B cell (primary cell): ENCODE results near the gene RAB22A. TPM values are rescaled to one million over a fixed set of nuclear protein-coding genes. Genes with fewer than 3 reads are reported as not detected.
"Not testable (repeated sequence)": the region's sequence is repeated elsewhere in the genome, so short reads cannot be mapped to it uniquely, and the experiment has no call there.

Experiments
- ATAC-seq: fragments of 200-7000 bp; cut with Tn5 transposase; one replicate; pipeline ENCODE4 v1.10.0; 2021; ENCODE audit warnings: low read depth, mild to moderate bottlenecking, moderate number of reproducible peaks, moderate library complexity
- CTCF ChIA-PET: fragments of 350-600 bp; sonication (Branson Sonifier 250); formaldehyde crosslinking; loops from one replicate; lab custom pipeline; 2021; ENCODE audit warnings: antibody characterized with exemption, inconsistent platforms; lab: Charles Lee
- POLR2A ChIA-PET: fragments of 350-600 bp; sonication (Branson Sonifier 250); formaldehyde crosslinking; loops from one replicate; lab custom pipeline; 2021; ENCODE audit warnings: antibody characterized with exemption; lab: Charles Lee
- DNase-seq: peaks from one replicate; pipeline ENCODE4 v3.0.0; 2013
- H2AFZ ChIP-seq: 2 replicates; pipeline ENCODE4 v1.6.1; 2012; ENCODE audit warnings: mild to moderate bottlenecking, low read depth, low read length; ENCODE audit not compliant: insufficient read depth, poor library complexity, severe bottlenecking
- H3K27ac ChIP-seq, 2 donors: 1 replicate in 1 of 2; 2 replicates in 1 of 2; pipeline ENCODE4 v1.5.1; 2012 to 2013; ENCODE audit warnings: low read length in 2 of 2, mild to moderate bottlenecking in 2 of 2, moderate library complexity in 1 of 2
- H3K27me3 ChIP-seq, 4 experiments: fragments of 200-600 bp in 1 of 4; sonication (generic) in 1 of 4; replicated peaks in 1 of 4; 1 replicate in 2 of 4; 2 replicates in 2 of 4; pipeline versions ENCODE4 v1.6.1 to v1.7.0; 2013 to 2016; ENCODE audit warnings: low read length in 3 of 4, mild to moderate bottlenecking in 2 of 4, mixed read lengths in 1 of 4, moderate library complexity in 1 of 4; ENCODE audit not compliant: insufficient read depth in 4 of 4, control insufficient read depth in 3 of 4; ENCODE audit errors: control extremely low read depth in 1 of 4
- H3K36me3 ChIP-seq, 2 experiments: replicated peaks in 1 of 2; 1 replicate in 1 of 2; 2 replicates in 1 of 2; pipeline versions ENCODE4 v1.6.1 to v1.7.1; 2013; ENCODE audit warnings: low read length in 1 of 2; ENCODE audit not compliant: insufficient read depth in 2 of 2, control insufficient read depth in 1 of 2; ENCODE audit errors: control extremely low read depth in 1 of 2, extremely low read depth in 1 of 2
- H3K4me1 ChIP-seq, 2 donors: fragments of 200-600 bp in 1 of 2; sonication (generic) in 1 of 2; 1 replicate in 1 of 2; 2 replicates in 1 of 2; pipeline versions ENCODE4 v1.5.1 to v1.6.1; 2013 to 2017; ENCODE audit warnings: low read length in 2 of 2; ENCODE audit not compliant: control insufficient read depth in 2 of 2, insufficient read depth in 2 of 2
- H3K4me2 ChIP-seq: replicated peaks from 2 replicates; pipeline ENCODE3; 2012; ENCODE audit warnings: mild to moderate bottlenecking, low read depth, low read length; ENCODE audit not compliant: poor library complexity, severe bottlenecking
- H3K4me3 ChIP-seq, 5 experiments: fragments of 200-600 bp in 1 of 5; sonication (generic) in 1 of 5; 1 replicate in 3 of 5; 2 replicates in 2 of 5; pipeline versions ENCODE4 v1.5.1 to v1.7.0; 2011 to 2016; ENCODE audit warnings: low read length in 4 of 5, mild to moderate bottlenecking in 4 of 5, low read depth in 2 of 5, control low read depth in 1 of 5, moderate library complexity in 1 of 5; ENCODE audit not compliant: insufficient read depth in 1 of 5; ENCODE audit errors: control extremely low read depth in 1 of 5, extremely low read depth in 1 of 5
- H3K79me2 ChIP-seq: fragments of 200-600 bp; sonication (generic); one replicate; pipeline ENCODE4 v1.6.0; 2016; ENCODE audit warnings: low read length; ENCODE audit not compliant: control insufficient read depth, insufficient read depth
- H3K9ac ChIP-seq: fragments of 200-600 bp; sonication (generic); 2 replicates; pipeline ENCODE4 v1.6.1; 2017; ENCODE audit warnings: mild to moderate bottlenecking, low read length, moderate library complexity
- H3K9me3 ChIP-seq, 3 donors: one replicate each; pipeline versions ENCODE4 v1.6.1 to v1.7.1; 2013; ENCODE audit warnings: low read length in 2 of 3; ENCODE audit not compliant: control insufficient read depth in 2 of 3, insufficient read depth in 1 of 3; ENCODE audit errors: control extremely low read depth in 1 of 3
- H4K20me1 ChIP-seq: 2 replicates; pipeline ENCODE4 v1.6.0; 2012; ENCODE audit warnings: mild to moderate bottlenecking, low read length; ENCODE audit not compliant: insufficient read depth, control insufficient read depth, poor library complexity, severe bottlenecking
- H3K27ac Mint-ChIP-seq: one replicate; pipeline ENCODE4 v1.8.0; 2021; ENCODE audit warnings: mixed read lengths
- H3K27me3 Mint-ChIP-seq: one replicate; pipeline ENCODE4 v1.8.0; 2021; ENCODE audit warnings: mixed read lengths
- H3K4me1 Mint-ChIP-seq: one replicate; pipeline ENCODE4 v1.8.0; 2021; ENCODE audit warnings: mixed read lengths
- H3K4me3 Mint-ChIP-seq: one replicate; pipeline ENCODE4 v1.8.0; 2021; ENCODE audit warnings: mixed read lengths
- H3K9me3 Mint-ChIP-seq: one replicate; pipeline ENCODE4 v1.8.0; 2022; ENCODE audit warnings: mixed read lengths; ENCODE audit not compliant: insufficient read depth
- EZH2 ChIP-seq: IDR thresholded peaks from 2 replicates; pipeline ENCODE4 v1.6.1; 2012; ENCODE audit warnings: borderline replicate concordance, low read depth, mild to moderate bottlenecking, moderate library complexity, low read length; ENCODE audit not compliant: insufficient read depth, poor library complexity, severe bottlenecking
- WGBS: methylation state at CpG from one replicate; pipeline ENCODE4 v1.1.5; 2013; ENCODE audit warnings: missing lambda C conversion rate; ENCODE audit not compliant: insufficient coverage; 5-methylcytosine and 5-hydroxymethylcytosine counted together
- intact Hi-C: fragments of 100-400 bp; cut with micrococcal nuclease; formaldehyde crosslinking; loops from one replicate; pipeline ENCODE4 v1.10.0; 2022
- polyA plus RNA-seq: library from polyadenylated mRNA; depleted of rRNA; stranded (reverse); fragments of >200 nt; gene quantifications from 2 replicates; pipeline ENCODE4 v1.2.3, GENCODE V29; 2012
- total RNA-seq, 2 donors: library from RNA; stranded (reverse); fragments of 120-200 nt in 1 of 2; gene quantifications; 1 replicate in 1 of 2; 2 replicates in 1 of 2; pipeline versions ENCODE4 v1.2.3 to v1.2.4, GENCODE V29; 2013 to 2022
- TF ChIP-seq, protein P1 (sequence below): fragments of 200-600 bp; IDR thresholded peaks from one replicate; pipeline ENCODE4 v1.8.0; 2022; ENCODE audit warnings: antibody characterized with exemption, mild to moderate bottlenecking

RAB22A gene
- total and polyA plus RNA-seq, 2 donors (not counting 1 experiment from before 2014, with no cell fraction given): 7.5 to 21.1 TPM

DNA sequence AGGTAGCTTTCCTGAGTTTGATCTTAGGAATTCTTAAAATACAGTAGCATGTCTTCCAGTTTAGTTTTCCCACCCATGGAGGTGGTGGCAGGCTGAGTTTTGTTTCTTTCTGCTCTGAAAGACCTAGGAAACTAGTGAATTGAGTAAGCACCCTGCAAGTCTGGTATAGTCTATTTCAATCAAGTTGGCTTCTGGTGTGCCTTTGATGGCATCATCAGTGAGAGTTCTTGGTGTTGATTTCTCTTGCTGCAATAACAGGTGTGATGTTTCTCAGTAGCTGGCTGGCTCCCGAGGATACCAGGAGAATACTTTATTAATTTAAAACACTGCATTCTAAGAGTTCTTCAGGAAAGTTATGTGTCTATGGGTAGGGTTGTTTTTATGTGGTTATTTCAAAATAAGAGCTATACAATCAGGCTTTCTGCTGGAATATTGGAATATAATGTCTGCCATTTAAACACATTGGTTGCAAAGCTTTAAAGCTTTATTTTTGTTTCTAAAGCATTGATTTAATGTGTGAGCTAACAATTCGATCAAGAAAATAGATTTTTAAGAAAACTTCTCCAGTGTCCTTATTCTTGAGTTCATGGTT is 98.5 kb downstream of the RAB22A start:
- no peak for TF ChIP-seq EZH2
- Histone ChIP-seq H3K79me2 (peaks cover 96% of the 10 kb centered on the region), H3K4me1 (peaks cover 18 to 20% of the 10 kb centered on the region in 2 donors), H3K27ac (peak overlapping the region in 1 of 2 donors; percentile 17), H3K4me3 (no peak overlapping the region), H3K9me3 (no peaks in the 10 kb centered on the region), H4K20me1 (peaks cover 74% of the 10 kb centered on the region), H3K36me3 (peaks cover 0 to 3% of the 10 kb centered on the region in 2 experiments), H3K27me3 (no peaks in the 10 kb centered on the region), H3K9ac (no peak overlapping the region), H2AFZ (no peak overlapping the region), H3K4me2 (peak overlapping the region; percentile 19)
- no peak for DNase-seq
- CTCF ChIA-PET: interaction anchor here (1.8 kb wide), 1 partner anchor 19 kb away, joined by 4 read pairs; the partner anchor contains the start of gene VAPB
- POLR2A ChIA-PET: interaction anchor here (0.8 kb wide), 2 partner anchors 13 to 19 kb away, joined by 3 read pairs; partner anchors contain the start of gene VAPB
- H3K4me1 Mint-ChIP-seq: peaks cover 38% of the 10 kb centered on the region
- no peak for ATAC-seq
- intact Hi-C loops: no loop called here
- no CpG with 5 or more reads among the region's 2 CpGs for WGBS
- no peaks in the 10 kb centered on the region for H3K27me3 Mint-ChIP-seq
- H3K27ac Mint-ChIP-seq: no peak overlapping the region
- no peaks in the 10 kb centered on the region for H3K9me3 Mint-ChIP-seq
- H3K4me3 Mint-ChIP-seq: peak overlapping the region; percentile 52

DNA sequence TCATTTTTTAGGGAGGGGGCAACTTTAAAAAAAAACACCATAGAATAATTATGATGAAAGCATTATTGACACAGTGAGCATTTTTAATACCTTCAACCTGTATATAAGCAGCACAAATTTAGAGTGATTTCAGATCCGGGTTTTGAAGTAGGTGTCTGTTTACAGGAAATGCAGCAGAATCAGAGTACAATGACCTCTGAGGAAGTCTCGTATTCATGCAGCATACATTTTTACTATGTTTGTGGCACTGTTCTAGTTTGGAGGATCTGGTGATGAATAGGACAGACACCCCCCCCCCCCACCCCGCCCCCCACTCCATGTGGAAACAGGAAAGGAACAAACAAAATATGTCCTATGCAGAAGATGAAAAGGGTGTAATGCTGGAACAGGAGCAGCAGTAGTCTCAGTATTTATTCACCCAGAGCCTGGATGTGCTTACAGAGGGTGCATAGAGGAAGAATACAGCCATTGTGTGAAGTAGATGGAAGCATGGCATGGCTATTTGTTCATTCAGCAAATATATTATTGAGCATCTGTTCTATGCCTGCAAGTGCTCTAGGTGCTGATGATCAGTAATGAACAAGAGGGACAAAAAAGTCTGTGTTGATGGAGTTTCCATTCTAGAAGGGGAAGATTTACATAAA is 99.2 kb downstream of the RAB22A start:
- Mint-ChIP-seq H3K4me3 (peak overlapping the region; percentile 5), H3K27ac (no peak overlapping the region), H3K27me3 (no peaks in the 10 kb centered on the region), H3K4me1 (peaks cover 38% of the 10 kb centered on the region), H3K9me3 (no peaks in the 10 kb centered on the region)
- intact Hi-C loops: no loop called here
- Histone ChIP-seq H3K27me3 (no peaks in the 10 kb centered on the region), H3K4me2 (peak overlapping the region; percentile 0), H4K20me1 (peaks cover 68% of the 10 kb centered on the region), H3K79me2 (peaks cover 89% of the 10 kb centered on the region), H3K9me3 (no peaks in the 10 kb centered on the region), H3K4me3 (no peak overlapping the region), H2AFZ (no peak overlapping the region), H3K27ac (peak overlapping the region in 1 of 2 donors; percentile 17), H3K36me3 (peaks cover 0 to 1% of the 10 kb centered on the region in 2 experiments), H3K9ac (no peak overlapping the region), H3K4me1 (peaks cover 13% of the 10 kb centered on the region in 2 donors)
- no peak for TF ChIP-seq EZH2
- TF ChIP-seq, protein P1, sequence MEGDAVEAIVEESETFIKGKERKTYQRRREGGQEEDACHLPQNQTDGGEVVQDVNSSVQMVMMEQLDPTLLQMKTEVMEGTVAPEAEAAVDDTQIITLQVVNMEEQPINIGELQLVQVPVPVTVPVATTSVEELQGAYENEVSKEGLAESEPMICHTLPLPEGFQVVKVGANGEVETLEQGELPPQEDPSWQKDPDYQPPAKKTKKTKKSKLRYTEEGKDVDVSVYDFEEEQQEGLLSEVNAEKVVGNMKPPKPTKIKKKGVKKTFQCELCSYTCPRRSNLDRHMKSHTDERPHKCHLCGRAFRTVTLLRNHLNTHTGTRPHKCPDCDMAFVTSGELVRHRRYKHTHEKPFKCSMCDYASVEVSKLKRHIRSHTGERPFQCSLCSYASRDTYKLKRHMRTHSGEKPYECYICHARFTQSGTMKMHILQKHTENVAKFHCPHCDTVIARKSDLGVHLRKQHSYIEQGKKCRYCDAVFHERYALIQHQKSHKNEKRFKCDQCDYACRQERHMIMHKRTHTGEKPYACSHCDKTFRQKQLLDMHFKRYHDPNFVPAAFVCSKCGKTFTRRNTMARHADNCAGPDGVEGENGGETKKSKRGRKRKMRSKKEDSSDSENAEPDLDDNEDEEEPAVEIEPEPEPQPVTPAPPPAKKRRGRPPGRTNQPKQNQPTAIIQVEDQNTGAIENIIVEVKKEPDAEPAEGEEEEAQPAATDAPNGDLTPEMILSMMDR: no peak
- ChIA-PET CTCF (interaction anchor here (1.8 kb wide), 1 partner anchor 20 kb away, joined by 4 read pairs; the partner anchor contains the start of gene VAPB), POLR2A (interaction anchor here (0.8 kb wide), 2 partner anchors 12 to 20 kb away, joined by 3 read pairs; partner anchors contain the start of gene VAPB)
- DNase-seq (no peak), ATAC-seq (no peak)
- WGBS: no CpG with 5 or more reads among the region's 3 CpGs

DNA sequence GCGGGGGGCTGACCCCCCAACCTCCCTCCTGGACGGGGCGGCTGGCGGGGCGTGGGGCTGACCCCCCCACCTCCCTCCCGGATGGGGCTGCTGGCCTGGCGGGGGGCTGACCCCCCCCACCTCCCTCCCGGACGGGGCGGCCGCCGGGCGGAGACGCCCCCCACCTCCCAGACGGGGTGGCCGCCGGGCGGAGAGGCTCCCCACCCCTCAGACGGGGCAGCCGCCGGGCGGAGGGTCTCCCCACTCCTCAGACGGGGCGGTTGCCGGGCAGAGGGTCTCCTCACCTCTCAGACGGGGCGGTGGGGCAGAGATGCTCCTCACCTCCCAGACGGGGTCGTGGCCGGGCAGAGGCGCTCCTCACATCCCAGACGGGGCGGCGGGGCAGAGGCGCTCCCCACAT is 104.7 kb downstream of the RAB22A start:
- Histone ChIP-seq H3K79me2 (peaks cover 71% of the 10 kb centered on the region), H4K20me1 (peaks cover 57% of the 10 kb centered on the region)
- H3K9ac ChIP-seq, H3K4me1 ChIP-seq, H3K4me3 Mint-ChIP-seq, H3K4me3 ChIP-seq, H3K4me2 ChIP-seq, intact Hi-C loops, ATAC-seq, H3K27me3 ChIP-seq, DNase-seq, CTCF ChIA-PET, H3K27me3 Mint-ChIP-seq, H3K27ac ChIP-seq, POLR2A ChIA-PET, H3K9me3 Mint-ChIP-seq, H3K36me3 ChIP-seq, H2AFZ ChIP-seq, H3K27ac Mint-ChIP-seq, H3K9me3 ChIP-seq: not testable (repeated sequence)
- 98% methylated on average over 10 of the region's 35 CpGs for WGBS
- peaks cover 34% of the 10 kb centered on the region for H3K4me1 Mint-ChIP-seq
